HL-60 (cell line): ENCODE results near the gene ZMYM2.
A peak's percentile ranks its signal among the peaks of the same experiment; 100 is the strongest.

ENCODE experiments used
- DNase-seq, 2 experiments: peaks; one replicate each; pipeline ENCODE4 v3.0.0-alpha.2; 2010 to 2020; ENCODE audit warnings: low read depth in 1 of 2, low spot score in 1 of 2
- H3K27ac ChIP-seq: fragments of 250-450 bp; sonication (Bioruptor Pico); replicated peaks from 2 replicates; pipeline ENCODE4 v1.5.1; 2020; ENCODE audit warnings: mild to moderate bottlenecking, moderate library complexity
- H3K27me3 ChIP-seq: fragments of 250-450 bp; sonication (Bioruptor Pico); 2 replicates; pipeline ENCODE4 v1.5.1; 2021; ENCODE audit warnings: mild to moderate bottlenecking, moderate library complexity; ENCODE audit not compliant: insufficient read depth, poor library complexity, severe bottlenecking
- H3K4me3 ChIP-seq: replicated peaks from 2 replicates; pipeline ENCODE4 v1.5.1; 2011; ENCODE audit warnings: mild to moderate bottlenecking, control low read depth, low read length; ENCODE audit not compliant: insufficient read depth
- CTCF ChIP-seq: IDR thresholded peaks from one replicate; pipeline ENCODE4 v1.5.1; 2011; ENCODE audit warnings: low read length, control low read depth, inconsistent platforms; ENCODE audit not compliant: insufficient read depth
- GABPA ChIP-seq: IDR thresholded peaks from 2 replicates; pipeline ENCODE4 v1.6.1; 2012; ENCODE audit warnings: low read depth
- POLR2AphosphoS5 ChIP-seq: IDR thresholded peaks from 2 replicates; pipeline ENCODE4 v1.6.1; 2012; ENCODE audit warnings: low read depth
- REST ChIP-seq: IDR thresholded peaks from 2 replicates; pipeline ENCODE4 v1.6.1; 2012; ENCODE audit warnings: low read depth; ENCODE audit not compliant: insufficient replicate concordance
- SPI1 ChIP-seq: IDR thresholded peaks from 2 replicates; pipeline ENCODE4 v1.6.1; 2012; ENCODE audit warnings: low read depth, mild to moderate bottlenecking, borderline replicate concordance

Gene ZMYM2

GRCh38 chr13:20099319-20099718, 140.8 kb downstream of the ZMYM2 start:
- TF ChIP-seq CTCF (no peak), GABPA (peak; percentile 47; the same call in 1 of the 2 replicates), POLR2AphosphoS5 (no peak), SPI1 (peak; percentile 21; the same call in 1 of the 2 replicates), REST (no peak)
- Histone ChIP-seq H3K27ac (peak overlapping the region; percentile 64), H3K4me3 (peak overlapping the region; percentile 37), H3K27me3 (no peaks in the 10 kb centered on the region)
- peak in 1 of 2 experiments; percentile 88 for DNase-seq

- no peak overlapping the region for H3K4me3 ChIP-seq
- peak overlapping the region; percentile 69 for H3K27ac ChIP-seq
- TF ChIP-seq GABPA: no peak
- TF ChIP-seq SPI1: no peak
- TF ChIP-seq CTCF: no peak
- TF ChIP-seq REST: no peak
- no peak for TF ChIP-seq POLR2AphosphoS5
- H3K27me3 ChIP-seq: no peaks in the 10 kb centered on the region
- DNase-seq: no peak
These were observed 143.2 kb downstream of the ZMYM2 start for GRCh38 chr13:20101467-20102316.

- Histone ChIP-seq H3K4me3 (no peak overlapping the region), H3K27ac (peak overlapping the region; percentile 69), H3K27me3 (no peaks in the 10 kb centered on the region)
- TF ChIP-seq SPI1: no peak; the same call in 1 of the 2 replicates
- no peak for TF ChIP-seq REST
- peak; percentile 49; the same call in 1 of the 2 replicates for TF ChIP-seq POLR2AphosphoS5
- TF ChIP-seq GABPA: no peak
- no peak for TF ChIP-seq CTCF
- DNase-seq: peak in 1 of 2 experiments; percentile 89
These were observed 144.1 kb downstream of the ZMYM2 start for GRCh38 chr13:20102525-20103180.
